SK-N-SH (cell line): Measurements from ENCODE around the gene PIR. TPM values are rescaled to one million over a fixed set of nuclear protein-coding genes. Genes with fewer than 3 reads are reported as not detected.

Experiments
- CTCF ChIA-PET: fragments of 300-600, 350-600 bp; formaldehyde crosslinking; extraction: SDS; loops from one replicate; lab custom pipeline; 2021; lab: Yijun Ruan, JAX
- POLR2A ChIA-PET: fragments of 350-600 bp; sonication (Branson Sonifier 250); formaldehyde crosslinking; extraction: SDS; loops from one replicate; lab custom pipeline; 2020; ENCODE audit warnings: antibody characterized with exemption, inconsistent platforms; lab: Yijun Ruan, JAX
- DNase-seq: peaks from one replicate; pipeline ENCODE4 v3.0.0; 2012
- H2AFZ ChIP-seq: fragments of 200-600 bp; sonication (generic); 2 replicates; pipeline ENCODE4 v1.8.1; 2016; ENCODE audit warnings: antibody characterized with exemption, mild to moderate bottlenecking, low read depth
- H3F3A ChIP-seq: fragments of 200-600 bp; sonication (generic); replicated peaks from 2 replicates; pipeline ENCODE3; 2016; ENCODE audit warnings: antibody characterized with exemption, mild to moderate bottlenecking; ENCODE audit not compliant: insufficient read depth
- H3K27ac ChIP-seq, 2 experiments: fragments of 200-500 bp in 1 of 2; fragments of 200-600 bp in 1 of 2; sonication (Bioruptor generic) in 1 of 2; sonication (generic), shearing (Covaris generic) in 1 of 2; 2 replicates each; pipeline versions ENCODE4 v1.5.1 to v1.6.1; 2014 to 2016; ENCODE audit warnings: low read depth in 2 of 2, inconsistent platforms in 1 of 2, low read length in 1 of 2, mild to moderate bottlenecking in 1 of 2, mixed read lengths in 1 of 2
- H3K27me3 ChIP-seq: fragments of 200-600 bp; sonication (generic), shearing (Covaris generic); 2 replicates; pipeline ENCODE4 v1.6.1; 2016; ENCODE audit warnings: mixed run types; ENCODE audit not compliant: insufficient read depth
- H3K36me3 ChIP-seq, 2 experiments: fragments of 200-500 bp in 1 of 2; fragments of 200-600 bp in 1 of 2; sonication (Bioruptor generic) in 1 of 2; sonication (generic) in 1 of 2; replicated peaks in 1 of 2; 2 replicates each; pipeline versions ENCODE3 to v1.5.1; 2014 to 2016; ENCODE audit warnings: low read length in 1 of 2, mild to moderate bottlenecking in 1 of 2; ENCODE audit not compliant: insufficient read depth in 2 of 2, control insufficient read depth in 1 of 2
- H3K4me1 ChIP-seq, 2 experiments: fragments of 200-500 bp in 1 of 2; fragments of 200-600 bp in 1 of 2; sonication (Bioruptor generic) in 1 of 2; sonication (generic), shearing (Covaris generic) in 1 of 2; 2 replicates each; pipeline versions ENCODE4 v1.5.1 to v1.6.1; 2014 to 2016; ENCODE audit warnings: low read depth in 1 of 2, low read length in 1 of 2, mixed run types in 1 of 2; ENCODE audit not compliant: insufficient read depth in 2 of 2, control insufficient read depth in 1 of 2
- H3K4me2 ChIP-seq: fragments of 200-600 bp; sonication (generic), shearing (Covaris generic); 2 replicates; pipeline ENCODE4 v1.6.1; 2017; ENCODE audit warnings: mixed run types
- H3K4me3 ChIP-seq, 2 experiments: fragments of 200-500 bp in 1 of 2; fragments of 200-600 bp in 1 of 2; sonication (Bioruptor generic) in 1 of 2; sonication (generic), shearing (Covaris generic) in 1 of 2; 2 replicates each; pipeline versions ENCODE4 v1.5.1 to v1.8.1; 2014 to 2016; ENCODE audit warnings: low read depth in 2 of 2, inconsistent platforms in 1 of 2, low read length in 1 of 2, mild to moderate bottlenecking in 1 of 2, mixed read lengths in 1 of 2, moderate library complexity in 1 of 2
- H3K79me2 ChIP-seq: fragments of 200-600 bp; sonication (generic); 2 replicates; pipeline ENCODE4 v1.8.1; 2017; ENCODE audit warnings: mild to moderate bottlenecking; ENCODE audit not compliant: insufficient read depth
- H3K9ac ChIP-seq: fragments of 200-600 bp; sonication (generic); 2 replicates; pipeline ENCODE4 v1.6.1; 2017; ENCODE audit warnings: mixed run types
- H3K9me2 ChIP-seq: fragments of 200-600 bp; sonication (generic); 2 replicates; pipeline ENCODE4 v1.6.1; 2017; ENCODE audit warnings: mixed run types
- H3K9me3 ChIP-seq: fragments of 200-600 bp; sonication (generic); 2 replicates; pipeline ENCODE4 v1.6.1; 2017; ENCODE audit warnings: mixed run types, mild to moderate bottlenecking, moderate library complexity
- H4K20me1 ChIP-seq: fragments of 200-600 bp; sonication (generic); 2 replicates; pipeline ENCODE4 v1.6.1; 2017; ENCODE audit warnings: mild to moderate bottlenecking, mixed run types; ENCODE audit not compliant: insufficient read depth
- CHD2 ChIP-seq: fragments of 150-350 bp; IDR thresholded peaks from 2 replicates; pipeline ENCODE4 v1.6.1; 2018; ENCODE audit warnings: low read length; ENCODE audit not compliant: partially characterized antibody
- EZH2phosphoT487 ChIP-seq: fragments of 200-600 bp; sonication (generic); IDR thresholded peaks from 2 replicates; pipeline ENCODE4 v1.6.1; 2017; ENCODE audit warnings: low read depth, mixed run types, mild to moderate bottlenecking, antibody characterized with exemption, moderate library complexity, borderline replicate concordance
- FOSL2 ChIP-seq: IDR thresholded peaks from 2 replicates; pipeline ENCODE4 v1.4.0; 2012; ENCODE audit warnings: low read depth, mild to moderate bottlenecking, moderate library complexity, borderline replicate concordance
- FOXJ3 ChIP-seq: sonication (generic); formaldehyde crosslinking; IDR thresholded peaks from 2 replicates; pipeline ENCODE4 v1.5.1; 2020; ENCODE audit warnings: mild to moderate bottlenecking, missing genetic modification reagents
- FOXM1 ChIP-seq: IDR thresholded peaks from 2 replicates; pipeline ENCODE4 v1.4.0; 2012; ENCODE audit warnings: low read depth, mild to moderate bottlenecking
- GABPA ChIP-seq: IDR thresholded peaks from 2 replicates; pipeline ENCODE4 v1.4.0; 2012; ENCODE audit warnings: low read depth, mild to moderate bottlenecking
- GATA2 ChIP-seq: sonication (generic); formaldehyde crosslinking; IDR thresholded peaks from 2 replicates; pipeline ENCODE4 v1.5.0; 2020; ENCODE audit warnings: mild to moderate bottlenecking, missing genetic modification reagents
- JUND ChIP-seq: IDR thresholded peaks from 2 replicates; pipeline ENCODE4 v1.4.0; 2012
- MAX ChIP-seq: IDR thresholded peaks from 2 replicates; pipeline ENCODE4 v1.4.0; 2012; ENCODE audit warnings: low read depth
- MXI1 ChIP-seq: IDR thresholded peaks from 2 replicates; pipeline ENCODE4 v1.6.1; 2012; ENCODE audit warnings: mild to moderate bottlenecking, low read depth, low read length, improper control_type of control experiment
- NFIC ChIP-seq: IDR thresholded peaks from 2 replicates; pipeline ENCODE4 v1.4.0; 2012; ENCODE audit warnings: borderline replicate concordance
- PBX3 ChIP-seq: IDR thresholded peaks from 2 replicates; pipeline ENCODE4; 2012
- POLR2AphosphoS5 ChIP-seq: IDR thresholded peaks from 2 replicates; pipeline ENCODE4 v1.6.1; 2012; ENCODE audit warnings: low read depth, low read length
- RAD21 ChIP-seq: IDR thresholded peaks from 2 replicates; pipeline ENCODE4 v1.6.1; 2012; ENCODE audit warnings: mild to moderate bottlenecking, low read length
- RCOR1 ChIP-seq: fragments of 150-350 bp; IDR thresholded peaks from 2 replicates; pipeline ENCODE4 v1.6.1; 2017; ENCODE audit warnings: antibody characterized with exemption, low read length
- RFX5 ChIP-seq: IDR thresholded peaks from 2 replicates; pipeline ENCODE4 v1.6.1; 2012; ENCODE audit warnings: mild to moderate bottlenecking, improper control_type of control experiment, low read length
- RXRA ChIP-seq: IDR thresholded peaks from 2 replicates; pipeline ENCODE4 v1.4.0; 2012; ENCODE audit warnings: low read depth, mild to moderate bottlenecking, borderline replicate concordance
- SIN3A ChIP-seq: IDR thresholded peaks from 2 replicates; pipeline ENCODE4 v1.6.1; 2012; ENCODE audit warnings: low read depth, mild to moderate bottlenecking, low read length, moderate library complexity, borderline replicate concordance
- SMC3 ChIP-seq: IDR thresholded peaks from 2 replicates; pipeline ENCODE4 v1.6.1; 2012; ENCODE audit warnings: low read depth, low read length, improper control_type of control experiment
- TCF12 ChIP-seq: IDR thresholded peaks from 2 replicates; pipeline ENCODE4 v1.4.0; 2012
- TEAD4 ChIP-seq: IDR thresholded peaks from 2 replicates; pipeline ENCODE4 v1.4.0; 2012; ENCODE audit warnings: mild to moderate bottlenecking, borderline replicate concordance; ENCODE audit not compliant: insufficient read depth
- USF2 ChIP-seq: fragments of 150-350 bp; IDR thresholded peaks from 2 replicates; pipeline ENCODE4 v1.6.1; 2017; ENCODE audit warnings: antibody characterized with exemption, low read length, low read depth, borderline replicate concordance
- YY1 ChIP-seq: IDR thresholded peaks from 2 replicates; pipeline ENCODE4 v1.4.0; 2012; ENCODE audit warnings: low read depth, mild to moderate bottlenecking
- ZBTB33 ChIP-seq: IDR thresholded peaks from 2 replicates; pipeline ENCODE4 v1.4.0; 2012; ENCODE audit warnings: low read depth, borderline replicate concordance
- WGBS: methylation state at CpG from one replicate; pipeline ENCODE4 v1.1.6; 2017; ENCODE audit warnings: low lambda C conversion rate; 5-methylcytosine and 5-hydroxymethylcytosine counted together
- polyA plus RNA-seq, 3 experiments: library from polyadenylated mRNA; depleted of rRNA; stranded (reverse); fragments of >200 nt; gene quantifications; 2 replicates each; pipeline ENCODE4 v1.2.3, GENCODE V29; 2012

The PIR gene
- polyA plus RNA-seq, 1 of the 3 experiments (the other 2 are of a cell fraction) = 12.3 TPM

GRCh38 chrX:15418707-15419181 lies 74.4 kb downstream of the PIR start (continued):
- TF ChIP-seq FOXJ3 (CRISPR knock-in tag) (0 out of 2 replicates have a peak, but pooled peaks have one; percentile 18), GATA2 (CRISPR knock-in tag) (peak; percentile 55), NFIC (peak; percentile 19; the same call in 1 of the 2 replicates), GABPA (no peak), PBX3 (peak; percentile 51), CHD2 (peak; percentile 74)

- no peaks in the 10 kb centered on the region for H4K20me1 ChIP-seq
- H3K9me2 ChIP-seq = no peaks in the 10 kb centered on the region
- no peaks in the 10 kb centered on the region for H3K9me3 ChIP-seq
- WGBS = 8% methylated on average over 6 of the region's 6 CpGs
- H3K36me3 ChIP-seq = no peaks in the 10 kb centered on the region
- no peaks in the 10 kb centered on the region for H3K79me2 ChIP-seq
- H3K4me1 ChIP-seq = peaks cover 0 to 5% of the 10 kb centered on the region in 2 experiments; a peak in 2 of 4 replicates
- no peak overlapping the region for H3K4me3 ChIP-seq
- H3F3A ChIP-seq = peaks cover 16% of the 10 kb centered on the region
- no peak overlapping the region for H2AFZ ChIP-seq
- H3K9ac ChIP-seq = no peak overlapping the region
- H3K27me3 ChIP-seq = no peaks in the 10 kb centered on the region
- peak overlapping the region; percentile 30; the same call in 1 of the 2 replicates for H3K4me2 ChIP-seq
- no peak for DNase-seq
- ChIA-PET POLR2A (interaction anchor here (0.6 to 1.6 kb wide), 5 partner anchors 12 to 51 kb away, joined by 3 to 14 read pairs (median 4); no protein-coding TSS in a partner anchor), CTCF (interaction anchor here (0.7 to 2.6 kb wide), 6 partner anchors 17 to 195 kb away, joined by 3 to 18 read pairs (median 3); no protein-coding TSS in a partner anchor)
- peak overlapping the region; percentile 59 to 99 for H3K27ac ChIP-seq
- TF ChIP-seq GATA2 (CRISPR knock-in tag) = peak; percentile 91
- peak; percentile 46; the same call in 1 of the 2 replicates for TF ChIP-seq MAX
- TF ChIP-seq RAD21 = no peak; the same call in 1 of the 2 replicates
- TF ChIP-seq ZBTB33 = no peak
- no peak for TF ChIP-seq EZH2phosphoT487
- no peak for TF ChIP-seq RFX5
- peak; percentile 59; the same call in 1 of the 2 replicates for TF ChIP-seq NFIC
- TF ChIP-seq FOXM1 = 0 out of 2 replicates have a peak, but pooled peaks have one; percentile 52
- peak; percentile 82 for TF ChIP-seq JUND
- TF ChIP-seq SMC3 = no peak; the same call in 1 of the 2 replicates
- TF ChIP-seq FOXJ3 (CRISPR knock-in tag) = peak; percentile 79; the same call in 1 of the 2 replicates
- TF ChIP-seq RCOR1 = peak; percentile 83; the same call in 1 of the 2 replicates
- peak; percentile 85 for TF ChIP-seq POLR2AphosphoS5
- 0 out of 2 replicates have a peak, but pooled peaks have one; percentile 30 for TF ChIP-seq SIN3A
- peak; percentile 92 for TF ChIP-seq TCF12
- no peak for TF ChIP-seq USF2
- TF ChIP-seq MXI1 = peak; percentile 38; the same call in 1 of the 2 replicates
- TF ChIP-seq PBX3 = peak; percentile 91
- peak; percentile 35; the same call in 1 of the 2 replicates for TF ChIP-seq RXRA
- TF ChIP-seq YY1 = no peak
- TF ChIP-seq TEAD4 = peak; percentile 49; the same call in 1 of the 2 replicates
- peak; percentile 53 for TF ChIP-seq FOSL2
- no peak for TF ChIP-seq CHD2
These were observed 75.0 kb downstream of the PIR start for GRCh38 chrX:15418041-15418706.
